ENCODE results near the gene SERPINA5.

DNA sequence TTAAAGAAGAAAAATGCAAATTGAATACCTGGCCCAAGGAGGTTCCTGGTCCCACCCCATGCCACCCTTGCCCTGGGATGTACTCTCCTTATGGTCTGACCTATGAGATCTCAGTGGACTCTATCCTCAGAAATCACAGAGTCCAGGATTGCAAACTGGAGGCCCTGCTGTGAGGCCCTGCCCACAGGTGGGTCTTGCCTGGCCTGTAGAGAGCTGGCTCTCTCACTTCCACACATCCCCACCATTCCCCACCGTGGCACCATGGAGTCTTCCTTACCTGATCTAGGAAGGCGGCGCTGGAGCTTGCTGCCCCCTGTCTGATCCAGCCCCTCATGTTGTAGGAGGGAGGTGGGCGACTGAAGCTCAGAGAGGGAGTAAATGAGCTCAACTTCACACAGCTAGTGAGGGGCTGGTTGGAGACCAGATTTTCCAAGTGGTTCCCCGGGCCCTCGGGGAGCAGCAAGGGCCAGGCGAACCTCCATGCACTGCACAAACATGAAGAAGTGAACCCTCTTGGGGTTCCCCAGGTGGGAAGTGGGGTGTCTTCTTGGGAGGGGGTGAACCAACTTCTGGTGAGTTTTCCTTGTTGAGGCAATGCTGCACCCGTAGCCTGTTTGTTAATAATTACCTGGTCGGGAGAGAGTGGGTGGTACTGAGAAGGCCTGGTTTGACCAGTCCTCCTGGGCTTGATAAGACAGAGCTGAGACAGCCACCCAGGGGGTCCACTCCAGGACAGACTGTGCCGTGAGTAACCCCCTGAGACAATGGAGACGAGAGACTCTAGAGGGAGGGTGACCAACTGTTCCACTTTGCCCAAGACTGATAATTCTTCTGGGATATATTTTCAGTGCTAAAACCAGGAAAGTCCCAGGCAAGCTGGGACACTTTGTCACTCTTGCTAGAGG, 20.2 kb upstream of the SERPINA5 start, which contains the start of gene SERPINA4:
- TF ChIP-seq, protein P1, sequence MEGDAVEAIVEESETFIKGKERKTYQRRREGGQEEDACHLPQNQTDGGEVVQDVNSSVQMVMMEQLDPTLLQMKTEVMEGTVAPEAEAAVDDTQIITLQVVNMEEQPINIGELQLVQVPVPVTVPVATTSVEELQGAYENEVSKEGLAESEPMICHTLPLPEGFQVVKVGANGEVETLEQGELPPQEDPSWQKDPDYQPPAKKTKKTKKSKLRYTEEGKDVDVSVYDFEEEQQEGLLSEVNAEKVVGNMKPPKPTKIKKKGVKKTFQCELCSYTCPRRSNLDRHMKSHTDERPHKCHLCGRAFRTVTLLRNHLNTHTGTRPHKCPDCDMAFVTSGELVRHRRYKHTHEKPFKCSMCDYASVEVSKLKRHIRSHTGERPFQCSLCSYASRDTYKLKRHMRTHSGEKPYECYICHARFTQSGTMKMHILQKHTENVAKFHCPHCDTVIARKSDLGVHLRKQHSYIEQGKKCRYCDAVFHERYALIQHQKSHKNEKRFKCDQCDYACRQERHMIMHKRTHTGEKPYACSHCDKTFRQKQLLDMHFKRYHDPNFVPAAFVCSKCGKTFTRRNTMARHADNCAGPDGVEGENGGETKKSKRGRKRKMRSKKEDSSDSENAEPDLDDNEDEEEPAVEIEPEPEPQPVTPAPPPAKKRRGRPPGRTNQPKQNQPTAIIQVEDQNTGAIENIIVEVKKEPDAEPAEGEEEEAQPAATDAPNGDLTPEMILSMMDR (tag by site-specific recombination; IDR thresholded peaks at IDR 0.05) = no peak
- no peak for TF ChIP-seq RBAK (tag by site-specific recombination; IDR thresholded peaks at IDR 0.05)
- TF ChIP-seq SETDB1 (IDR thresholded peaks at IDR 0.05; ENCODE audit: insufficient read length, low read length) = no peak
- TF ChIP-seq ZNF664 (tag by site-specific recombination; IDR thresholded peaks at IDR 0.05) = no peak
- TF ChIP-seq ZBTB7A (tag by site-specific recombination; IDR thresholded peaks at IDR 0.05; ENCODE audit: low read depth) = no peak
- TF ChIP-seq KLF10 (tag by site-specific recombination; IDR thresholded peaks at IDR 0.05) = no peak
- no peak for TF ChIP-seq ZNF169 (tag by site-specific recombination; IDR thresholded peaks at IDR 0.05)
- TF ChIP-seq, protein P2, sequence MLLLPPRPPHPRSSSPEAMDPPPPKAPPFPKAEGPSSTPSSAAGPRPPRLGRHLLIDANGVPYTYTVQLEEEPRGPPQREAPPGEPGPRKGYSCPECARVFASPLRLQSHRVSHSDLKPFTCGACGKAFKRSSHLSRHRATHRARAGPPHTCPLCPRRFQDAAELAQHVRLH (tag by site-specific recombination; IDR thresholded peaks at IDR 0.05) = no peak
- no peak for TF ChIP-seq ZFP37 (tag by site-specific recombination; IDR thresholded peaks at IDR 0.05)
- no peak for TF ChIP-seq ZBTB1 (tag by site-specific recombination; IDR thresholded peaks at IDR 0.05)

All from HEK293 (cell line).